Kidney capillary endothelial cell (primary cell): ENCODE data around the gene CPS1.

Source experiments
- DNase-seq: peaks from one replicate; pipeline ENCODE4 v3.0.0-alpha.2; 2018; ENCODE audit warnings: low spot score

CPS1 gene

GRCh38 chr2:210546424-210547208, 9.8 kb upstream of the CPS1 start:
- no peak for DNase-seq

DNA sequence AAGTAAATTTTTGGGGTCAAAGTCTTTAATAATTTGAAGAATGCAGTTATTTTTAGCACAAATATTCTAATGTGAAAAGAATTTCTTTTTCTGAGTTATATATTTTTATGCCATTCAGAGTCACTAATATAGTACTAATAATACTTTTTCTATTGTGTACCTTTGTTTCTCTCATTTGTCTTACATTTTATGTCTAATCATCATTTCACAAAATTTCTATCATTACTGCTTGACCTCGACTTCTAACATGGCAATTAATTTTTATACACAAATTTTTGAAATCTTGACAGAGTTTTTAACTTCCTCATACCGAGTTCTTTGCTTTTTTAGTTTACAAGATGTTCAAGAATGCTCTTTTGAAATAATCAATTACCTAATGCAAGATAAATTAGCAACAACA, 8.4 kb upstream of the CPS1 start:
- no peak for DNase-seq

- DNase-seq, result no peak
These were observed 7.5 kb upstream of the CPS1 start for GRCh38 chr2:210548878-210549384.

DNA sequence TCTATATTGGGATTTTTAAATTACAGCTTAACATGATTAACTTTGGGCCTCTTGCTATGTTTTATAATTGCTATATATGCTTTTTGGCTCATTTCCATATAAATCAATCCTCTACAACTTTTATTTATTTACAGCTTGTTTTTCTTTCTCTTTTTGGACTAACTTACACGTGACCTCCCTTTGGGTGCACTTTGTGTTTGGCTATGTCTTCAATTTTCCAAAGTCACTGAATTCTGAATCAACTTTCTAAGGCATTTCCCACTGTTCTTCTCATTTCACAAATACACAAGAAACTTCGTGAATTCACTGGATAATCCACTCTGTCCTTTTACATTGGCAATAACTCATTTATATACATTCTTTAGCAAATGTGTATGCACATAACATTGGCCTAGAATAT, 5.4 kb upstream of the CPS1 start:
- DNase-seq, result no peak

DNA sequence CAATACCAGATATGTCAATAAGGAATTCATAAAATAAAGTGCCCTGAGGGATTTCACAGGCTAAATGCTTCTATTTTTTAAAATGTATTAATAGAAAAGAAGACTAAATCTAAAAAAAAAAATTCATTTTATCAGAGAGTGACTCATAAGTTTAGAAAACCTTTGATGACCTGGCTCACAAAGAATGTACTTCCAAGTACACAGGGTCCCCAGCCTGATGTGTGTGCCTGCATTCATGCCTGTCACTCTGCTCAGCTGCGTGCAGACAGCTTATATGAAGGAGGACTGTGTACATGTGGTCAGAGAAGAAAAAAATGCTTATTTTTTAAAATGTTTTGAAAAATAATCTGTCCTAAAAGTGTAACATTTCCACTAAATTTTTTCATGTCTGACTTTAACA, 3.0 kb upstream of the CPS1 start:
- DNase-seq, result no peak

DNA sequence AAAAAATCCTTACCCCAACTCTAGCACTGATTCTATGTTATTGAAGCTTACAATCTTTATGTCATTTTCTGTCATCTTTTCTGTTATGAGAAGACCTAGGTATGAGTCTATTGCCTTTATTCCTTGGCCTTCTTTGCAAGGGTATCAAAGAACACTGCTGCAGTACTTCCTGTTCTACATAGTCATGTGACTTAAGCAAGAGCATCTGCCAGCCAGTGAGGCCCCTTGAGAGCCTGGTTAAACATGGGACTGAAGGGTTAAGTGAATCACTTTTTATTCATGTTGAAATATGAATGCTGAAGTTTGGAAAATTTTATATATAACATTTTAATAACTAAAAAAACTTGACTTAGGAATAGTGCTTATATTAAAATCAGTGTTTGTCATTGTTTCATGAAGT, 844 bp upstream of the CPS1 start:
- DNase-seq, result no peak

DNA sequence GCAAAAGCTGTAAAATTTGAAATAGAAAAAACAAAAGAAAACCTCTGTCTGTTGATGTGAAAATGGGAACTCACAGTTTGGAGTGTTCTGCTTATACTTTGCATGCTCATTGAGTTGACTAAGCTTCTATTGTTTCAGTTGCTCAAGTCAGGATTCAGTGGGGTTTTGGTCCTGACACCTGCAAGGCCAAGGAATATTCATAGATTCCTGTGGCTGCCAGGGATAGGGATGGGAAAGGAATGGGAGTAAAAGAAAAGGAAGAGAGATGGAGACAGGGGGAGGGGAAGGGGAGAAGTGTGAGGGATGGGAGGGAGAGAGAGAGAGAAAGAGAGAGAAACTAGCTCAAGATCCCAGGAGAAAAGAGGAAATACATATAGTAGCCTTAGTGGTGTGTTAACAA, 1.3 kb downstream of the CPS1 start:
- DNase-seq, result no peak

GRCh38 chr2:210558708-210559107, 2.3 kb downstream of the CPS1 start:
- no peak for DNase-seq

DNA sequence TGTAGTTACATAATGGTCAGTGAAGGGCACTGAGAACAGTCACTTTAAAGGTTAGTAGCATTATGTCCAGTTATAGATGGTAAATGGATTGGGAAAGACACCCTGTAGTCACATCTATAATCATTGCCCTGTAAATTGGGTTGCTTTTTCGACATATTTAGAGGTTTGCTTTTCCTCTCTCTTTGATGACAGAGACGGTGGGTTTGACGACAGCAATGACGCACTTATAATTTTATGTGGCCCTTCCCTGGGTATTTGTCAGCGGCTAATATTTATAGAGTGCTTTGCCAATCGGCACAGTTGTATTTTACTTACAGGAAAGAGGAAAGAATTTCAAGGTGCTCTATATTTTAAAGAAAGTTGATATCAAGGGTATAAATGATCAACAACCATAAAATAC, 2.8 kb downstream of the CPS1 start:
- DNase-seq, result no peak

DNA sequence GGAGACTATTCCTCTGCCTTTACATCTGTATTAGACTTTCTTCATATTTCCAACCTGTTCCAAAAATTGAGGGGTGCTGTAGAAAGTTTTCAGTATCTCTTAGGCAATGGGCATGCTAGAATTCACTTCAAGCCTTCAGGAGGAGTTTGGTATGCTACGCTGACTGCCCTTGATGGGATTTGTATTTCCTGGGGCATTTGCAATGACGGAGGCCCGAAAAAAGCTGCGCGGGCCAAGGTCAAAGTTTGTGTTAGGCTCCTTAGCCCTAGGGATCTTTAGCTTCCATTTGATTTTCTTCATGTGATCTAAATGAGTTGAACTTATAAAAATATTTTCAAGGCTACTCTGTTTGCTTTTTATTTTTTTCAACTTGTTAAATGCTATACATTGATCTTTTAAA, 5.1 kb downstream of the CPS1 start:
- no peak for DNase-seq

- no peak for DNase-seq
These were observed 5.7 kb downstream of the CPS1 start for GRCh38 chr2:210562091-210562490.

- no peak for DNase-seq
These were observed 6.2 kb downstream of the CPS1 start for GRCh38 chr2:210562502-210563080.

- no peak for DNase-seq
These were observed 10.9 kb downstream of the CPS1 start for GRCh38 chr2:210567279-210567678.

DNA sequence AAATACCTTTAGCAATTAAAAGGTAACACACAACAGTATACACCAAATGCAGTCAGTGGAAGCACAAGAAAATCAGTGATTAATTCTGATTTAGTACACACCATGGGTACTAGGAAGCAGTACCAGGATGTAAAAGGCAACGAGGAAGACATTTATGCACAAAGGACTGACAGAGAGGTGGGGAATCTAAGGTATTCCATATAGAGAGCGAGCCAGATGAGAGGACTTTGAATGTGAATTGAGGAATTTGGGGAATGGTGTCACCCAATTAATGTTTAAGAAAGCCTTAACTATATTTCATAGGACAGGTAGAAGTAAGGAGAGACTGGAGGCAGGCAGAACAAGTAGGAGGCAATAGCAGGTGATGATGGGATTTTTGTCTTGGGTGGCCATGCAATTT, 11.7 kb downstream of the CPS1 start:
- DNase-seq, result no peak

DNA sequence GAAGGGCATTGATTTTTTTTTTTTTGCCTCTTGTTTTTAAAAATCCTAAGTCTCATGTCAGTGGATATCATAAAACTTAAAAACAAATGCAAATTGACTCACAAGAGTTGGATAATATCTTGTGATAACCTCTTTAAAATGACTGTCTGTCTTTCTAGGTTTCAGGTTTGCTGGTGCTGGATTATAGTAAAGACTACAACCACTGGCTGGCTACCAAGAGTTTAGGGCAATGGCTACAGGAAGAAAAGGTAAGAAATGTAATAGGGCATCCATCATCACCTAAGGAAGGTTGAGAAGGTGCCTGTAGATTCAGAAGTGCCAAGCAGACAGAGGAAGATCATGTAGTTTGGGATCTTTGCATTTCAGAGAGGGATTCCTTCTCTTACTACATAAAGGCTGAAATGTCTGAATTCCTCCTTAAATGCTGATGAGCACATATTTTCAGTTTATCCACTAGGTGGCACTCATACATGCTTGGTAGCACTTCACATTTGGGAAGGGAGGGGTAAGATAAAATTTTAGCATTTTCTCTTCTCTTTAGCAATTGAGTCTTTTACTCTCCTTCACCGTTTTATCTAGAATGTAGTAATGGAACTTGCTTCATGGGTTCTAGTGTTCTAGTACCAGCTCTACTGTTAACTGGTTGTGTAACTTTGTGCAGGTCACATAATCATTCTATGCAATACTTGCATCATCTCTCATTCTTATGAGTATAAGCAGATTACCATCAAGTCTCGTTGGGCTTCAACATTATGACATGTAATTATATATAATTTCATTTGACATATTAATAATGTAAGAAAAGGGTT, 21.1 kb downstream of the CPS1 start:
- DNase-seq, result peak; percentile 38

GRCh38 chr2:210584834-210585233, 28.4 kb downstream of the CPS1 start:
- peak; percentile 10 for DNase-seq

DNA sequence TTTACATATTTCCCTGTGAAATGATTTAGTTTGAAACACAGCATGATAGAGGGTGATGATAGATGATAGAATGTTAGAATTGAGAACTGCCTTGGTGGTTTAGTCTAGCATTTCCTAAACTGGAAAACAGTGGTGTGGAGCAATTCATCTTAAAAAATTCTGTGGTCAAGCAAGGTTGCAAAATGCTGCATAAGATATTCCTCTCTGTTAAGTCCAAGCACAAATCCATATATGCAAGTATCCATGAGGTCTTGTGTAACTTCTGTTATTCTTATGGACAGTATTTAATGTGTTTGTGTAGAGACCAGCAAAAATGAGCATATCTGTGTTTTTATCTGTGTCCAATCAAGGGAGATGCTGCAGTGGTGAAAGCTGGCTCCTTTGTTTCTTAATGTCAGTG, 30.0 kb downstream of the CPS1 start:
- DNase-seq, result no peak

- no peak for DNase-seq
These were observed 35.3 kb downstream of the CPS1 start for GRCh38 chr2:210591663-210592062.

DNA sequence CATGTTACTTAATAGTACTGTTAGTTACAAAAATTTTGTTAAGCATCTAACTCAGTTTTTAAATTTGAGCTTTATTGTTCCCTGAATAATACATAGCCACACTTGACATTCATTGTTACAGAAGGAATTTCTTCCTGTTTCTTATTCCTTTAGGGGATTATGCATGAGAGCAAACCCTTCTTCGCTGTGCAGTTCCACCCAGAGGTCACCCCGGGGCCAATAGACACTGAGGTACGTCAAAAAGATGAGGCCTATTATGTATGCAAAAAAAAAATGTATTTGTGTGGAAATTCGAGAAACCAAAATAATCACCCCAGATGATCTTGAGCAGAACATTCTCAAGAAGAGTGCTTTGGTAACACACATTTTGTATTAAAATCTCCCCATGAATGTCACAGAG, 36.3 kb downstream of the CPS1 start:
- no peak for DNase-seq

- no peak for DNase-seq
These were observed 36.8 kb downstream of the CPS1 start for GRCh38 chr2:210593166-210593565.

- DNase-seq, result no peak
These were observed 41.8 kb downstream of the CPS1 start for GRCh38 chr2:210598219-210598618.

GRCh38 chr2:210599476-210599875, 43.1 kb downstream of the CPS1 start:
- DNase-seq, result no peak

- DNase-seq, result no peak
These were observed 48.3 kb downstream of the CPS1 start for GRCh38 chr2:210604666-210605065.
